WTC11 (cell line): Measurements from ENCODE around the gene C1QTNF6. TPM values are rescaled to one million over a fixed set of nuclear protein-coding genes. Genes with fewer than 3 reads are reported as not detected.

ENCODE experiments used
- ATAC-seq: fragments of 200-7000 bp; cut with Tn5 transposase; 2 replicates; pipeline ENCODE4 v1.10.0; 2021; ENCODE audit warnings: mild to moderate bottlenecking, moderate library complexity
- CTCF ChIA-PET: fragments of 300-600 bp; sonication (Branson Sonifier 250); formaldehyde crosslinking; loops from one replicate; lab custom pipeline; 2021; ENCODE audit warnings: antibody characterized with exemption; lab: Charles Lee
- POLR2A ChIA-PET: fragments of 350-600 bp; sonication (Branson Sonifier 250); formaldehyde crosslinking; loops from one replicate; lab custom pipeline; 2021; ENCODE audit warnings: antibody characterized with exemption; lab: Charles Lee
- DNase-seq: peaks from one replicate; pipeline ENCODE4 v3.0.0; 2021; ENCODE audit warnings: low spot score
- H3K27ac Mint-ChIP-seq: 2 replicates; pipeline ENCODE4 v1.8.0; 2021; ENCODE audit warnings: mixed read lengths
- H3K27me3 Mint-ChIP-seq: 2 replicates; pipeline ENCODE4 v1.8.0; 2021; ENCODE audit warnings: low read depth, mild to moderate bottlenecking, moderate library complexity, mixed read lengths
- H3K36me3 Mint-ChIP-seq: 2 replicates; pipeline ENCODE4 v1.8.0; 2021; ENCODE audit warnings: mixed read lengths
- H3K4me1 Mint-ChIP-seq: 2 replicates; pipeline ENCODE4 v1.8.0; 2022; ENCODE audit warnings: mixed read lengths
- H3K4me3 Mint-ChIP-seq: 2 replicates; pipeline ENCODE4 v1.8.0; 2021; ENCODE audit warnings: mild to moderate bottlenecking, moderate library complexity, mixed read lengths
- H3K9me3 Mint-ChIP-seq: 2 replicates; pipeline ENCODE4 v1.8.0; 2021; ENCODE audit warnings: mixed read lengths
- AFF4 ChIP-seq: sonication (generic); formaldehyde crosslinking; IDR thresholded peaks from 2 replicates; pipeline ENCODE4 v1.8.1; 2023; ENCODE audit warnings: mild to moderate bottlenecking, missing genetic modification reagents, borderline replicate concordance
- ATF2 ChIP-seq: sonication (generic); formaldehyde crosslinking; IDR thresholded peaks from 2 replicates; pipeline ENCODE4 v1.8.1; 2022; ENCODE audit warnings: low read depth, missing genetic modification reagents, borderline replicate concordance
- ELF4 ChIP-seq: sonication (generic); formaldehyde crosslinking; IDR thresholded peaks from 2 replicates; pipeline ENCODE4 v1.8.1; 2022; ENCODE audit warnings: low read depth, mild to moderate bottlenecking, moderate library complexity, missing genetic modification reagents
- GTF2I ChIP-seq: fragments of 250-450 bp; sonication (Bioruptor Pico); conservative IDR thresholded peaks from 2 replicates; pipeline ENCODE4 v1.4.0; 2021; ENCODE audit warnings: mild to moderate bottlenecking
- HMGA2 ChIP-seq: fragments of 250-450 bp; sonication (Bioruptor Pico); IDR thresholded peaks from 2 replicates; pipeline ENCODE4 v1.4.0; 2021; ENCODE audit warnings: mild to moderate bottlenecking, moderate library complexity
- NFE2L1 ChIP-seq: sonication (generic); formaldehyde crosslinking; IDR thresholded peaks from 2 replicates; pipeline ENCODE4 v1.8.1; 2023; ENCODE audit warnings: missing genetic modification reagents
- NFYB ChIP-seq: sonication (generic); formaldehyde crosslinking; conservative IDR thresholded peaks from 2 replicates; pipeline ENCODE4 v1.8.0; 2022; ENCODE audit warnings: low read depth, missing genetic modification reagents
- SMAD4 ChIP-seq: sonication (generic); formaldehyde crosslinking; IDR thresholded peaks from 2 replicates; pipeline ENCODE4 v1.8.0; 2022; ENCODE audit warnings: mild to moderate bottlenecking, missing genetic modification reagents
- TEAD4 ChIP-seq: sonication (generic); formaldehyde crosslinking; IDR thresholded peaks from 2 replicates; pipeline ENCODE4 v1.8.0; 2022; ENCODE audit warnings: mild to moderate bottlenecking, missing genetic modification reagents
- USF2 ChIP-seq: sonication (generic); formaldehyde crosslinking; IDR thresholded peaks from 2 replicates; pipeline ENCODE4 v1.8.1; 2023; ENCODE audit warnings: mild to moderate bottlenecking, missing genetic modification reagents, moderate library complexity
- ZBTB21 ChIP-seq: sonication (generic); formaldehyde crosslinking; IDR thresholded peaks from 2 replicates; pipeline ENCODE4 v1.8.1; 2023; ENCODE audit warnings: mild to moderate bottlenecking, missing genetic modification reagents, borderline replicate concordance
- ZNF121 ChIP-seq: sonication (generic); formaldehyde crosslinking; IDR thresholded peaks from 2 replicates; pipeline ENCODE4 v1.8.0; 2023; ENCODE audit warnings: missing genetic modification reagents
- ZNF138 ChIP-seq: sonication (generic); formaldehyde crosslinking; conservative IDR thresholded peaks from 2 replicates; pipeline ENCODE4 v1.8.1; 2022; ENCODE audit warnings: mild to moderate bottlenecking, moderate library complexity, missing genetic modification reagents
- ZNF281 ChIP-seq: sonication (generic); formaldehyde crosslinking; IDR thresholded peaks from 2 replicates; pipeline ENCODE4 v1.8.0; 2023; ENCODE audit warnings: mild to moderate bottlenecking, missing genetic modification reagents
- ZNF512 ChIP-seq: sonication (generic); formaldehyde crosslinking; IDR thresholded peaks from 2 replicates; pipeline ENCODE4 v1.8.1; 2022; ENCODE audit warnings: missing genetic modification reagents, borderline replicate concordance
- total RNA-seq: library from RNA; stranded (reverse); gene quantifications from 3 replicates; pipeline ENCODE4 v1.2.3, GENCODE V29; 2021
- TF ChIP-seq, protein P1 (sequence below): sonication (generic); formaldehyde crosslinking; IDR thresholded peaks from 2 replicates; pipeline ENCODE4 v1.8.1; 2022; ENCODE audit warnings: low read depth, mild to moderate bottlenecking, moderate library complexity, missing genetic modification reagents, borderline replicate concordance

The C1QTNF6 gene
- total RNA-seq, 1 experiment from 2014 or later: 5.9 TPM

DNA sequence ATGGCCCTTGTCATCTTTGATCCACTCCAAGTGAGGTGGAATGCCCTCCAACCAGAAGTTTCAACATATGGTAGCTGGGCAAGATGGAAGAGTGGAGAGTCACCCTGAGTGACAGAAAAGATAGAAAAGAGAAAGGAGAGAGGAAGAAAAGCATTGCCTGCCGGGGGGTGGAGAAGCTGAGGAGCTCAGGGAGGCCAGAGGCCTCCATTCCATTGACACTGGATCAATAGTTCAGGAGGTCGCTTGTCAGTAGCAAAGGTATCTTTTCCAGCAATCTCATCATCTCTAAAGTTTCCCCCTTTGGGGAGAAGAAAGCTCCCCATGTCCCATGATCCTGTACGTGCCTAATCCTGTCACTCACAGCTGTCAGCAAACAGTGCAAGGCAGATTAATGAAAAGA, 6.7 kb upstream of the C1QTNF6 start:
- TF ChIP-seq GTF2I (no peak), ZNF121 (CRISPR knock-in tag) (no peak), NFE2L1 (CRISPR knock-in tag) (no peak), ZBTB21 (no peak), ZNF281 (no peak), NFYB (CRISPR knock-in tag) (no peak), SMAD4 (no peak), ZNF138 (CRISPR knock-in tag) (no peak), TEAD4 (CRISPR knock-in tag) (no peak), ATF2 (CRISPR knock-in tag) (no peak), ELF4 (CRISPR knock-in tag) (no peak), USF2 (CRISPR knock-in tag) (no peak), ZNF512 (CRISPR knock-in tag) (no peak), AFF4 (CRISPR knock-in tag) (no peak), HMGA2 (CRISPR knock-in tag) (no peak)
- TF ChIP-seq, protein P1, sequence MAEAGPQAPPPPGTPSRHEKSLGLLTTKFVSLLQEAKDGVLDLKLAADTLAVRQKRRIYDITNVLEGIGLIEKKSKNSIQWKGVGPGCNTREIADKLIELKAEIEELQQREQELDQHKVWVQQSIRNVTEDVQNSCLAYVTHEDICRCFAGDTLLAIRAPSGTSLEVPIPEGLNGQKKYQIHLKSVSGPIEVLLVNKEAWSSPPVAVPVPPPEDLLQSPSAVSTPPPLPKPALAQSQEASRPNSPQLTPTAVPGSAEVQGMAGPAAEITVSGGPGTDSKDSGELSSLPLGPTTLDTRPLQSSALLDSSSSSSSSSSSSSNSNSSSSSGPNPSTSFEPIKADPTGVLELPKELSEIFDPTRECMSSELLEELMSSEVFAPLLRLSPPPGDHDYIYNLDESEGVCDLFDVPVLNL (CRISPR knock-in tag): no peak
- Mint-ChIP-seq H3K27me3 (peaks cover 3% of the 10 kb centered on the region; the same call in 1 of the 2 replicates), H3K27ac (no peak overlapping the region), H3K4me1 (peaks cover 37% of the 10 kb centered on the region), H3K36me3 (peaks cover 26% of the 10 kb centered on the region), H3K9me3 (peaks cover 27% of the 10 kb centered on the region), H3K4me3 (no peak overlapping the region)
- ATAC-seq (no peak), DNase-seq (no peak)
- CTCF ChIA-PET: no interaction called here
- POLR2A ChIA-PET: no interaction called here
